ENCODE results near the gene PPM1D. TPM values are rescaled to one million over a fixed set of nuclear protein-coding genes. Genes with fewer than 3 reads are reported as not detected.

The PPM1D gene
- total RNA-seq, 1 donor = 15.5 TPM

GRCh38 chr17:60680754-60681153, 80.8 kb downstream of the PPM1D start:
- no peak for TF ChIP-seq CTCF (IDR thresholded peaks at IDR 0.05; ENCODE audit: insufficient read depth, low read depth, low read length)
- H3K4me3 ChIP-seq (ENCODE audit: low read depth, low read length) = no peak overlapping the region
- no peak for DNase-seq (ENCODE audit: low read depth)

DNA sequence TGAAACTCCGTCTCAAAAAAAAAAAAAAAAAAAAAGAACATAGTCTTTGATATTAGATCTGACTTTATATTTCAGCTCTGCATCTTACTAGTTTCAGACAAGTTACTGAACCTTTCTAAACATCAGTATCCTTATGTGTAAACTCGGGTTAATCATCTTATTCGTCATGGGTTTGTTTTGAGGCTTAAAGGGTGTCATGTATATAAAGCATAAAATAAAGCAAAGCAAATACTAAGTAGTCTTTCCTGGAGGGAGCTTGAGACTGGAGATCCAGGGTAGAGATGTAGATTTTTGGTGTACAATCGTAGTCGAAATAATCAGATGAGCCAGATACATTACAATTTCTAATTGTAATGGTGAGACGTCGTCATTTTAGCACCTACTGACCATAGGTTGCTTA, 85.4 kb downstream of the PPM1D start:
- H3K4me3 ChIP-seq (ENCODE audit: low read depth, low read length) = no peak overlapping the region
- TF ChIP-seq CTCF (IDR thresholded peaks at IDR 0.05; ENCODE audit: insufficient read depth, low read depth, low read length) = no peak
- no peak for DNase-seq (ENCODE audit: low read depth)

DNA sequence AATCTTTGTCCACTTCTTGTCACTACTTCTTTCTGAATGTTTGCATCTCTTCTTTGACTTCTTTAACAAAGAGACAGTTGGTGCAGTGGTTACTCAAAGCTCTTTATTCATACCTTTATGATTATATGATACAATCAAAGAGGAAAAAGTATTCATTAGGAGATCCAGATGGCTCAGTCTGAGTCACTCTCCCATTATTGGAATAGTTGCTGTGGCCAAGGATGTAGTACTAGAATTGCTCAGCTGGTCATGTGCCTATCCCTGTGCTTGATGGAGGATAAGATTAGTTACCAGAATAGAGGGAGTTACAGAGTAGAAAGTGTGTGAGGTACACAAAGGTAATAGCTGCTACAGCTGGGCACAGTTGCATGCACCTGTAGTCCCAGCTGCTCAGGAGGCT, 96.0 kb downstream of the PPM1D start:
- H3K4me3 ChIP-seq (ENCODE audit: low read depth, low read length) = no peak overlapping the region
- TF ChIP-seq CTCF (IDR thresholded peaks at IDR 0.05; ENCODE audit: insufficient read depth, low read depth, low read length) = no peak
- no peak for DNase-seq (ENCODE audit: low read depth)

- TF ChIP-seq CTCF (IDR thresholded peaks at IDR 0.05; ENCODE audit: insufficient read depth, low read depth, low read length) = no peak
- no peak overlapping the region for H3K4me3 ChIP-seq (ENCODE audit: low read depth, low read length)
- DNase-seq (ENCODE audit: low read depth) = no peak
These were observed 99.1 kb downstream of the PPM1D start for GRCh38 chr17:60699090-60699489.

DNA sequence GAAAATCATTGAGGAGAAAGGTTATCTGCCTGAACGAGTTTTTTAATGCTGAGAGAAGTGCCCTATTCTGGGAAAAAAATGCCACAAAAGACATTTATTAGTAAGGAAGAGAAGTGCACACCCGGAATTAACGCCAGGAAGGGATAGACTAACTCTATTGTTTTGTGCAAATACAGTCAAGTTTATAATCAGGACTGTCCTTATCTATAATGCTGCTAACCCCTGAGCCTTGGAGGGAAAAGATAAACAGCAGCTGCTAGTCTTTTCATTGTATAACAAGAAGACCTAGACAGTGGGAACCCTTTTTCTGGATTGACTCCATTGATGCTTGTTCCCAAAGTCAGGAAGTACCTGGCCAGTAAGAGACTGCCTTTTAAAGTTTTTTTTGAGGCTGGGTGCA, 104.2 kb downstream of the PPM1D start:
- DNase-seq (ENCODE audit: low read depth) = no peak
- no peak overlapping the region for H3K4me3 ChIP-seq (ENCODE audit: low read depth, low read length)
- no peak for TF ChIP-seq CTCF (IDR thresholded peaks at IDR 0.05; ENCODE audit: insufficient read depth, low read depth, low read length)

GRCh38 chr17:60712675-60713074, 112.7 kb downstream of the PPM1D start:
- no peak for TF ChIP-seq CTCF (IDR thresholded peaks at IDR 0.05; ENCODE audit: insufficient read depth, low read depth, low read length)
- no peak for DNase-seq (ENCODE audit: low read depth)
- H3K4me3 ChIP-seq (ENCODE audit: low read depth, low read length) = no peak overlapping the region

DNA sequence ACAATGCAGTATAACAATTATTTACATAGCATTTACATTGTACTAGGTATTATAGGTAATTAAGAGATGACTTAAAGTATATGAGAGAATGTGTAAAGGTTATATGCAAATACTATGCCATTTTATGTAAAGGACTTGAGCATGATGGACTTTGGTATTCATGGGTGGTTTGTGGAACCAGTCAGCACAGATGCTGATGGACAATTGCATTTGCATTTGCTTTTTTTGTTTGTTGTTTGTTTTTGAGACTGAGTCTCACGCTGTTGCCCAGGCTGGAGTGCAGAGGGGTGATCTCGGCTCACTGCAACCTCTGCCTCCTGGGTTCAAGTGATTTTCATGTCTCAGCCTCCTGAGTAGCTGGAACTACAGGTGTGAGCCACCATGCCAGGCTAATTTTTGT, 113.6 kb downstream of the PPM1D start:
- no peak for DNase-seq (ENCODE audit: low read depth)
- TF ChIP-seq CTCF (IDR thresholded peaks at IDR 0.05; ENCODE audit: insufficient read depth, low read depth, low read length) = no peak

More for the DNA sequence above, 113.6 kb downstream of the PPM1D start:
- no peak overlapping the region for H3K4me3 ChIP-seq (ENCODE audit: low read depth, low read length)

Data from fibroblast of villous mesenchyme (primary cell).